Karpas-422 (cell line): ENCODE measurements around the gene PRKAG2. TPM values are rescaled to one million over a fixed set of nuclear protein-coding genes. Genes with fewer than 3 reads are reported as not detected.

ENCODE experiments used
- DNase-seq: peaks from one replicate; pipeline ENCODE4 v3.0.0-alpha.2; 2015
- H2AFZ ChIP-seq: fragments of 200-600 bp; sonication (generic); 2 replicates; pipeline ENCODE4 v1.6.1; 2014; ENCODE audit warnings: antibody characterized with exemption, low read length, mixed read lengths
- H3K27ac ChIP-seq: fragments of 200-600 bp; sonication (generic); 2 replicates; pipeline ENCODE4 v1.5.1; 2014; ENCODE audit warnings: mild to moderate bottlenecking, low read length, moderate library complexity
- H3K27me3 ChIP-seq: fragments of 200-600 bp; sonication (generic); 2 replicates; pipeline ENCODE4 v1.6.1; 2014; ENCODE audit warnings: low read length, mixed read lengths
- H3K36me3 ChIP-seq: fragments of 200-600 bp; sonication (generic); 2 replicates; pipeline ENCODE4 v1.6.1; 2014; ENCODE audit warnings: low read length, mixed read lengths; ENCODE audit not compliant: insufficient read depth
- H3K4me1 ChIP-seq: fragments of 200-600 bp; sonication (generic); 2 replicates; pipeline ENCODE4 v1.6.1; 2014; ENCODE audit warnings: mild to moderate bottlenecking, low read length, mixed read lengths
- H3K4me2 ChIP-seq: fragments of 200-600 bp; sonication (generic); 2 replicates; pipeline ENCODE4 v1.6.1; 2014; ENCODE audit warnings: low read length, low read depth, mild to moderate bottlenecking; ENCODE audit not compliant: poor library complexity, severe bottlenecking
- H3K4me3 ChIP-seq: fragments of 200-600 bp; sonication (generic); 2 replicates; pipeline ENCODE4 v1.5.1; 2014; ENCODE audit warnings: mild to moderate bottlenecking, antibody characterized with exemption, low read length, mixed read lengths
- H3K79me2 ChIP-seq: fragments of 200-600 bp; sonication (generic); 2 replicates; pipeline ENCODE4 v1.6.1; 2014; ENCODE audit warnings: mild to moderate bottlenecking, low read length, mixed read lengths
- H3K9ac ChIP-seq: fragments of 200-600 bp; sonication (generic); 2 replicates; pipeline ENCODE4 v1.6.0; 2014; ENCODE audit warnings: low read length
- H3K9me2 ChIP-seq: fragments of 200-600 bp; sonication (generic), shearing (Covaris generic); replicated peaks from 2 replicates; pipeline ENCODE4 v1.6.0; 2014; ENCODE audit warnings: mild to moderate bottlenecking, low read length, moderate library complexity; ENCODE audit not compliant: insufficient read depth
- H3K9me3 ChIP-seq: fragments of 300-700, 200-600 bp; sonication (generic); 2 replicates; pipeline ENCODE4 v1.6.1; 2014; ENCODE audit warnings: low read length, mixed read lengths
- H4K20me1 ChIP-seq: fragments of 200-600 bp; sonication (generic); 2 replicates; pipeline ENCODE4 v1.6.1; 2014; ENCODE audit warnings: mild to moderate bottlenecking, antibody characterized with exemption, low read length, low read depth; ENCODE audit not compliant: insufficient read depth
- total RNA-seq: library from RNA; depleted of rRNA; stranded (reverse); fragments of >200 nt; shearing (Covaris generic); gene quantifications from 2 replicates; pipeline ENCODE4 v1.2.3, GENCODE V29; 2014; ENCODE audit warnings: low replicate concordance

PRKAG2 gene
- total RNA-seq, 1 experiment from 2014 or later = 6.3 TPM

GRCh38 chr7:151695951-151696541, 180.9 kb downstream of the PRKAG2 start:
- Histone ChIP-seq H2AFZ (no peak overlapping the region), H3K9me2 (no peaks in the 10 kb centered on the region), H3K79me2 (no peaks in the 10 kb centered on the region), H3K4me1 (peaks cover 23% of the 10 kb centered on the region), H3K4me3 (no peak overlapping the region), H3K4me2 (no peak overlapping the region), H3K27me3 (no peaks in the 10 kb centered on the region), H3K9ac (no peak overlapping the region), H3K36me3 (no peaks in the 10 kb centered on the region), H3K9me3 (no peaks in the 10 kb centered on the region), H3K27ac (no peak overlapping the region), H4K20me1 (peaks cover 13% of the 10 kb centered on the region; the same call in 1 of the 2 replicates)
- no peak for DNase-seq

- DNase-seq = no peak
- Histone ChIP-seq H3K36me3 (no peaks in the 10 kb centered on the region), H4K20me1 (peaks cover 13% of the 10 kb centered on the region; the same call in 1 of the 2 replicates), H3K4me1 (peaks cover 23% of the 10 kb centered on the region), H3K9me3 (no peaks in the 10 kb centered on the region), H3K27me3 (no peaks in the 10 kb centered on the region), H3K9ac (no peak overlapping the region), H3K9me2 (no peaks in the 10 kb centered on the region), H3K27ac (no peak overlapping the region), H2AFZ (no peak overlapping the region), H3K4me3 (no peak overlapping the region), H3K79me2 (no peaks in the 10 kb centered on the region), H3K4me2 (no peak overlapping the region)
These were observed 181.9 kb downstream of the PRKAG2 start for GRCh38 chr7:151694828-151695580.

- H3K9me3 ChIP-seq = no peaks in the 10 kb centered on the region
- H3K9me2 ChIP-seq = no peaks in the 10 kb centered on the region
- H2AFZ ChIP-seq = no peak overlapping the region
- no peaks in the 10 kb centered on the region for H3K27me3 ChIP-seq
- H3K9ac ChIP-seq = no peak overlapping the region
- H3K4me3 ChIP-seq = no peak overlapping the region
- H3K79me2 ChIP-seq = no peaks in the 10 kb centered on the region
- H3K27ac ChIP-seq = no peak overlapping the region
- H3K36me3 ChIP-seq = no peaks in the 10 kb centered on the region
- DNase-seq = no peak
- peaks cover 13% of the 10 kb centered on the region; the same call in 1 of the 2 replicates for H4K20me1 ChIP-seq
- H3K4me1 ChIP-seq = peaks cover 22% of the 10 kb centered on the region
- no peak overlapping the region for H3K4me2 ChIP-seq
These were observed 182.5 kb downstream of the PRKAG2 start for GRCh38 chr7:151694441-151694827.

- peaks cover 8% of the 10 kb centered on the region; the same call in 1 of the 2 replicates for H4K20me1 ChIP-seq
- no peaks in the 10 kb centered on the region for H3K79me2 ChIP-seq
- H3K9me2 ChIP-seq = no peaks in the 10 kb centered on the region
- no peaks in the 10 kb centered on the region for H3K27me3 ChIP-seq
- H3K27ac ChIP-seq = no peak overlapping the region
- H3K9ac ChIP-seq = no peak overlapping the region
- H3K4me1 ChIP-seq = peaks cover 11% of the 10 kb centered on the region
- no peak for DNase-seq
- H3K4me3 ChIP-seq = no peak overlapping the region
- no peak overlapping the region for H2AFZ ChIP-seq
- no peak overlapping the region for H3K4me2 ChIP-seq
- H3K9me3 ChIP-seq = no peaks in the 10 kb centered on the region
- H3K36me3 ChIP-seq = no peaks in the 10 kb centered on the region
These were observed 183.8 kb downstream of the PRKAG2 start for GRCh38 chr7:151693140-151693539.

GRCh38 chr7:151692721-151693120, 184.2 kb downstream of the PRKAG2 start:
- H2AFZ ChIP-seq = no peak overlapping the region
- H3K36me3 ChIP-seq = no peaks in the 10 kb centered on the region
- H3K9me2 ChIP-seq = no peaks in the 10 kb centered on the region
- H3K4me1 ChIP-seq = peaks cover 6% of the 10 kb centered on the region
- H3K27ac ChIP-seq = no peak overlapping the region
- H3K9me3 ChIP-seq = no peaks in the 10 kb centered on the region
- H3K27me3 ChIP-seq = no peaks in the 10 kb centered on the region
- no peak overlapping the region for H3K9ac ChIP-seq
- no peak overlapping the region for H3K4me2 ChIP-seq
- no peak for DNase-seq
- H3K4me3 ChIP-seq = no peak overlapping the region
- peaks cover 8% of the 10 kb centered on the region; the same call in 1 of the 2 replicates for H4K20me1 ChIP-seq
- H3K79me2 ChIP-seq = no peaks in the 10 kb centered on the region

GRCh38 chr7:151691449-151691848, 185.5 kb downstream of the PRKAG2 start:
- Histone ChIP-seq H3K79me2 (no peaks in the 10 kb centered on the region), H3K9ac (no peak overlapping the region), H4K20me1 (0 out of 2 replicates have a peak, but pooled peaks cover 5% of the 10 kb centered on the region), H3K27me3 (no peaks in the 10 kb centered on the region), H2AFZ (no peak overlapping the region), H3K9me3 (no peaks in the 10 kb centered on the region), H3K9me2 (no peaks in the 10 kb centered on the region), H3K4me2 (no peak overlapping the region), H3K36me3 (no peaks in the 10 kb centered on the region), H3K4me3 (no peak overlapping the region), H3K4me1 (no peaks in the 10 kb centered on the region), H3K27ac (no peak overlapping the region)
- DNase-seq = no peak

- Histone ChIP-seq H3K9ac (no peak overlapping the region), H3K27ac (no peak overlapping the region), H2AFZ (no peak overlapping the region), H3K36me3 (no peaks in the 10 kb centered on the region), H3K9me2 (no peaks in the 10 kb centered on the region), H3K4me1 (no peaks in the 10 kb centered on the region), H3K9me3 (no peaks in the 10 kb centered on the region), H3K27me3 (no peaks in the 10 kb centered on the region), H3K4me2 (no peak overlapping the region), H3K4me3 (no peak overlapping the region), H3K79me2 (no peaks in the 10 kb centered on the region), H4K20me1 (0 out of 2 replicates have a peak, but pooled peaks cover 2% of the 10 kb centered on the region)
- no peak for DNase-seq
These were observed 186.3 kb downstream of the PRKAG2 start for GRCh38 chr7:151690606-151691005.

- Histone ChIP-seq H3K4me2 (no peak overlapping the region), H3K79me2 (no peaks in the 10 kb centered on the region), H3K9ac (no peak overlapping the region), H4K20me1 (peaks cover 2% of the 10 kb centered on the region; the same call in 1 of the 2 replicates), H3K4me1 (no peaks in the 10 kb centered on the region), H3K9me3 (no peaks in the 10 kb centered on the region), H3K27ac (no peak overlapping the region), H3K4me3 (no peak overlapping the region), H3K36me3 (no peaks in the 10 kb centered on the region), H2AFZ (no peak overlapping the region), H3K27me3 (no peaks in the 10 kb centered on the region), H3K9me2 (no peaks in the 10 kb centered on the region)
- no peak for DNase-seq
These were observed 187.5 kb downstream of the PRKAG2 start for GRCh38 chr7:151689196-151689971.
